HepG2 (cell line): ENCODE measurements around the gene CXorf65. TPM values are rescaled to one million over a fixed set of nuclear protein-coding genes. Genes with fewer than 3 reads are reported as not detected.
A peak's percentile ranks its signal among the peaks of the same experiment; 100 is the strongest.

ENCODE experiments used
- BCLAF1 ChIP-seq: fragments of 450-650 bp; IDR thresholded peaks from 2 replicates; pipeline ENCODE4 v1.6.1; 2017; ENCODE audit warnings: mild to moderate bottlenecking
- CCDC6 ChIP-seq: sonication (generic); formaldehyde crosslinking; IDR thresholded peaks from 2 replicates; pipeline ENCODE4 v1.8.1; 2022; ENCODE audit warnings: mild to moderate bottlenecking, missing genetic modification reagents, moderate library complexity
- CEBPB ChIP-seq: IDR thresholded peaks from 2 replicates; pipeline ENCODE4 v1.6.1; 2011; ENCODE audit warnings: low read depth, low read length, improper control_type of control experiment, borderline replicate concordance
- GMEB1 ChIP-seq: sonication (generic); formaldehyde crosslinking; IDR thresholded peaks from 2 replicates; pipeline ENCODE4 v1.5.1; 2020; ENCODE audit warnings: missing genetic modification reagents, mild to moderate bottlenecking, borderline replicate concordance
- HBP1 ChIP-seq: IDR thresholded peaks from 2 replicates; pipeline ENCODE4 v1.6.1; 2016; ENCODE audit warnings: low read depth, control low read depth
- HNF1A ChIP-seq, 2 experiments: sonication (generic) in 1 of 2; formaldehyde crosslinking in 1 of 2; IDR thresholded peaks; 2 replicates each; pipeline versions ENCODE4 v1.4.0 to v1.6.1; 2016 to 2020; ENCODE audit warnings: borderline replicate concordance in 1 of 2, low read depth in 1 of 2, mild to moderate bottlenecking in 1 of 2, missing genetic modification reagents in 1 of 2
- HOXA3 ChIP-seq: sonication (generic); formaldehyde crosslinking; IDR thresholded peaks from 2 replicates; pipeline ENCODE4 v1.5.0; 2020; ENCODE audit warnings: missing genetic modification reagents
- ISX ChIP-seq: sonication (generic); formaldehyde crosslinking; conservative IDR thresholded peaks from 2 replicates; pipeline ENCODE4 v1.5.0; 2020; ENCODE audit warnings: missing genetic modification reagents
- KLF16 ChIP-seq, 2 experiments: sonication (generic) in 1 of 2; formaldehyde crosslinking in 1 of 2; IDR thresholded peaks; 2 replicates each; pipeline versions ENCODE4 v1.6.1 to v1.8.0; 2016 to 2023; ENCODE audit warnings: missing genetic modification reagents in 2 of 2, missing compliant biosample characterization in 1 of 2
- KMT2A ChIP-seq: sonication (generic); formaldehyde crosslinking; IDR thresholded peaks from 2 replicates; pipeline ENCODE4 v1.4.0; 2020; ENCODE audit warnings: missing genetic modification reagents
- NCOR1 ChIP-seq: fragments of 200-600 bp; sonication (generic); IDR thresholded peaks from 2 replicates; pipeline ENCODE4 v1.7.0; 2017; ENCODE audit warnings: antibody characterized with exemption, low read length, borderline replicate concordance
- ZFAT ChIP-seq: sonication (generic); formaldehyde crosslinking; conservative IDR thresholded peaks from 2 replicates; pipeline ENCODE4 v1.8.1; 2023; ENCODE audit warnings: missing genetic modification reagents, inconsistent platforms
- ZNF749 ChIP-seq: sonication (generic); formaldehyde crosslinking; IDR thresholded peaks from 2 replicates; pipeline ENCODE4 v1.8.0; 2022; ENCODE audit warnings: mild to moderate bottlenecking, missing genetic modification reagents, moderate library complexity, borderline replicate concordance
- ZSCAN21 ChIP-seq: sonication (generic); formaldehyde crosslinking; IDR thresholded peaks from 2 replicates; pipeline ENCODE4 v1.8.0; 2022; ENCODE audit warnings: mild to moderate bottlenecking, missing genetic modification reagents, moderate library complexity, borderline replicate concordance
- polyA plus RNA-seq, 8 experiments: library from polyadenylated mRNA; depleted of rRNA in 3 of 8; stranded (reverse) in 7 of 8; unstranded in 1 of 8; fragments of >200 nt; fragmentation: Illumina TruSeq in 4 of 8; extraction: Trizol in 4 of 8; gene quantifications; 2 replicates each; pipeline versions ENCODE4 v1.2.1 to v1.2.3, GENCODE V29; 2011 to 2016; ENCODE audit warnings: low read depth in 4 of 8, missing spikeins in 1 of 8, mixed read lengths in 1 of 8; ENCODE audit not compliant: insufficient read depth in 1 of 8
- total RNA-seq, 5 experiments: library from RNA; depleted of rRNA; stranded (reverse); fragments of >200 nt; fragmentation: Illumina TruSeq; extraction: Trizol; gene quantifications; 2 replicates each; pipeline ENCODE4 v1.2.3, GENCODE V29; 2016; ENCODE audit warnings: low read depth in 1 of 5

Gene CXorf65
- total and polyA plus RNA-seq, 2 of the 13 experiments (the other 11 are each of a cell fraction or from before 2014, with no cell fraction given) = not detected

GRCh38 chrX:71068044-71068918 lies 38.3 kb downstream of the CXorf65 start, which contains the start of gene SNX12 (continued):
- no peak; the same call in 1 of the 2 replicates for TF ChIP-seq HNF1A (IDR thresholded peaks at IDR 0.05; ENCODE audit: low read depth)
- TF ChIP-seq HNF1A (CRISPR knock-in tag; IDR thresholded peaks at IDR 0.05; ENCODE audit: borderline replicate concordance) = peak; percentile 50; the same call in 1 of the 2 replicates
- peak; percentile 49; the same call in 1 of the 2 replicates for TF ChIP-seq KMT2A (CRISPR knock-in tag)
- TF ChIP-seq BCLAF1 = no peak
- peak; percentile 97 for TF ChIP-seq GMEB1 (CRISPR knock-in tag)
- TF ChIP-seq CEBPB = no peak
- peak; percentile 29; the same call in 1 of the 2 replicates for TF ChIP-seq NCOR1
- peak; percentile 54; the same call in 1 of the 2 replicates for TF ChIP-seq CCDC6 (CRISPR knock-in tag)
- TF ChIP-seq HBP1 (CRISPR knock-in tag) = 0 out of 2 replicates have a peak, but pooled peaks have one; percentile 32
- TF ChIP-seq ISX (CRISPR knock-in tag) = no peak
- TF ChIP-seq ZSCAN21 (CRISPR knock-in tag) = peak; percentile 71
- 0 out of 2 replicates have a peak, but pooled peaks have one; percentile 50 for TF ChIP-seq ZNF749
- TF ChIP-seq HOXA3 (CRISPR knock-in tag) = peak; percentile 84
- TF ChIP-seq ZFAT (CRISPR knock-in tag) = no peak
- TF ChIP-seq KLF16 (CRISPR knock-in tag; IDR thresholded peaks at IDR 0.05) = peak in 1 of 2 experiments; percentile 44; a peak in 1 of 4 replicates
